HL-60 (cell line): ENCODE data around the gene FGFR1OP2.

Experiments
- POLR2AphosphoS5 ChIP-seq: IDR thresholded peaks from 2 replicates; pipeline ENCODE4 v1.6.1; 2012; ENCODE audit warnings: low read depth
- SPI1 ChIP-seq: IDR thresholded peaks from 2 replicates; pipeline ENCODE4 v1.6.1; 2012; ENCODE audit warnings: low read depth, mild to moderate bottlenecking, borderline replicate concordance
- TF ChIP-seq, protein P1 (sequence below): IDR thresholded peaks from one replicate; pipeline ENCODE4 v1.5.1; 2011; ENCODE audit warnings: low read length, control low read depth, inconsistent platforms; ENCODE audit not compliant: insufficient read depth
- TF ChIP-seq, protein P2 (sequence below): IDR thresholded peaks from 2 replicates; pipeline ENCODE4 v1.6.1; 2012; ENCODE audit warnings: low read depth; ENCODE audit not compliant: insufficient replicate concordance

DNA sequence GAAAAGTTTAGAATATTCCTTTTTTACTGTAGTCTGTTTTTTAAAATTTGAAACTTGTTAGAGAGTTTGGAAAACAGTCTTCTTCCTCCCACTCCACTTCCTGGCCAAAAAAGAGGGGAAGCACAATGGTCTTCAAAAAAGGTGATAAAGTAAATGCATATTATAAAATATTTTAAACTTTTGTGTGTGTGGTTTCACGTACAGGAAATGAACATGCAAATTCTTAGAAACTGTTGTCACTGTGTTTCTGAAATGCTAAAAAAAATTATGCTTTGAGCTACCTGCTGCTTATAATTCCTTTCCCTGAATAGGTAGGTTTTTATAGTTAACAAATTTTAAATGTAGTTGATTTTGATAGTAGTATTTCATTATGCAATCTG, 2.9 kb downstream of the FGFR1OP2 start:
- TF ChIP-seq, protein P1, sequence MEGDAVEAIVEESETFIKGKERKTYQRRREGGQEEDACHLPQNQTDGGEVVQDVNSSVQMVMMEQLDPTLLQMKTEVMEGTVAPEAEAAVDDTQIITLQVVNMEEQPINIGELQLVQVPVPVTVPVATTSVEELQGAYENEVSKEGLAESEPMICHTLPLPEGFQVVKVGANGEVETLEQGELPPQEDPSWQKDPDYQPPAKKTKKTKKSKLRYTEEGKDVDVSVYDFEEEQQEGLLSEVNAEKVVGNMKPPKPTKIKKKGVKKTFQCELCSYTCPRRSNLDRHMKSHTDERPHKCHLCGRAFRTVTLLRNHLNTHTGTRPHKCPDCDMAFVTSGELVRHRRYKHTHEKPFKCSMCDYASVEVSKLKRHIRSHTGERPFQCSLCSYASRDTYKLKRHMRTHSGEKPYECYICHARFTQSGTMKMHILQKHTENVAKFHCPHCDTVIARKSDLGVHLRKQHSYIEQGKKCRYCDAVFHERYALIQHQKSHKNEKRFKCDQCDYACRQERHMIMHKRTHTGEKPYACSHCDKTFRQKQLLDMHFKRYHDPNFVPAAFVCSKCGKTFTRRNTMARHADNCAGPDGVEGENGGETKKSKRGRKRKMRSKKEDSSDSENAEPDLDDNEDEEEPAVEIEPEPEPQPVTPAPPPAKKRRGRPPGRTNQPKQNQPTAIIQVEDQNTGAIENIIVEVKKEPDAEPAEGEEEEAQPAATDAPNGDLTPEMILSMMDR, result no peak
- TF ChIP-seq POLR2AphosphoS5, result no peak
- TF ChIP-seq SPI1, result no peak
- TF ChIP-seq, protein P2, sequence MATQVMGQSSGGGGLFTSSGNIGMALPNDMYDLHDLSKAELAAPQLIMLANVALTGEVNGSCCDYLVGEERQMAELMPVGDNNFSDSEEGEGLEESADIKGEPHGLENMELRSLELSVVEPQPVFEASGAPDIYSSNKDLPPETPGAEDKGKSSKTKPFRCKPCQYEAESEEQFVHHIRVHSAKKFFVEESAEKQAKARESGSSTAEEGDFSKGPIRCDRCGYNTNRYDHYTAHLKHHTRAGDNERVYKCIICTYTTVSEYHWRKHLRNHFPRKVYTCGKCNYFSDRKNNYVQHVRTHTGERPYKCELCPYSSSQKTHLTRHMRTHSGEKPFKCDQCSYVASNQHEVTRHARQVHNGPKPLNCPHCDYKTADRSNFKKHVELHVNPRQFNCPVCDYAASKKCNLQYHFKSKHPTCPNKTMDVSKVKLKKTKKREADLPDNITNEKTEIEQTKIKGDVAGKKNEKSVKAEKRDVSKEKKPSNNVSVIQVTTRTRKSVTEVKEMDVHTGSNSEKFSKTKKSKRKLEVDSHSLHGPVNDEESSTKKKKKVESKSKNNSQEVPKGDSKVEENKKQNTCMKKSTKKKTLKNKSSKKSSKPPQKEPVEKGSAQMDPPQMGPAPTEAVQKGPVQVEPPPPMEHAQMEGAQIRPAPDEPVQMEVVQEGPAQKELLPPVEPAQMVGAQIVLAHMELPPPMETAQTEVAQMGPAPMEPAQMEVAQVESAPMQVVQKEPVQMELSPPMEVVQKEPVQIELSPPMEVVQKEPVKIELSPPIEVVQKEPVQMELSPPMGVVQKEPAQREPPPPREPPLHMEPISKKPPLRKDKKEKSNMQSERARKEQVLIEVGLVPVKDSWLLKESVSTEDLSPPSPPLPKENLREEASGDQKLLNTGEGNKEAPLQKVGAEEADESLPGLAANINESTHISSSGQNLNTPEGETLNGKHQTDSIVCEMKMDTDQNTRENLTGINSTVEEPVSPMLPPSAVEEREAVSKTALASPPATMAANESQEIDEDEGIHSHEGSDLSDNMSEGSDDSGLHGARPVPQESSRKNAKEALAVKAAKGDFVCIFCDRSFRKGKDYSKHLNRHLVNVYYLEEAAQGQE, result no peak
